Gastroesophageal sphincter (tissue), 3 donors: ENCODE data around the gene RASL10B.

ENCODE experiments used
- POLR2A ChIP-seq, 2 donors: fragments of 450-650 bp; IDR thresholded peaks; one replicate each; pipeline ENCODE4 v1.6.1; 2017; ENCODE audit warnings: antibody characterized with exemption in 2 of 2, mild to moderate bottlenecking in 2 of 2, moderate library complexity in 1 of 2
- POLR2AphosphoS5 ChIP-seq: sonication (generic); formaldehyde crosslinking; IDR thresholded peaks from one replicate; pipeline ENCODE4 v1.6.1; 2017; ENCODE audit warnings: antibody characterized with exemption
- TF ChIP-seq, protein P1 (sequence below), 4 experiments: fragments of 200-600 bp in 2 of 4; fragments of 450-650 bp in 2 of 4; sonication (generic) in 1 of 4; IDR thresholded peaks; one replicate each; pipeline ENCODE4 v1.5.1; 2017 to 2019; ENCODE audit warnings: antibody characterized with exemption in 4 of 4, mild to moderate bottlenecking in 2 of 4, moderate library complexity in 2 of 4

DNA sequence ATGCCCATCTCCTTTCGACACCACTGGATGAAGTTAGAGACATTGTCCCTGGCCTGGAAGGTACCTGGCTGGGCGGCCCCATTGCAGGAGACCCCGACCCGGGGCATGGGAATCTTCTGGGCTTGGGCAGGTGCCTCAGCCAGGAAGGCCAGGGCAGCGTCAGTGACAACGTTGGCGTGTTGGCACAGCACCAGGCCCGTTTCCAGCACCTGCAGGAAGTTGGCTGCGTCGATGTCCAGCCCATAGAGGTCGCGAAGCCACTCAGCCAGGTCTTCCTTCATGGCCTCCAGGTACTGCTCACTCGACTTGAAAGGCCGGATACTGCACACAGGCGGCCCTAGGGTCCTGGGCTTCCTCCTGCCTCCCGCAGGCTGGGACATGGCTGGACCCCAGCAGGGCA lies 21.0 kb downstream of the RASL10B start:
- TF ChIP-seq, protein P1, sequence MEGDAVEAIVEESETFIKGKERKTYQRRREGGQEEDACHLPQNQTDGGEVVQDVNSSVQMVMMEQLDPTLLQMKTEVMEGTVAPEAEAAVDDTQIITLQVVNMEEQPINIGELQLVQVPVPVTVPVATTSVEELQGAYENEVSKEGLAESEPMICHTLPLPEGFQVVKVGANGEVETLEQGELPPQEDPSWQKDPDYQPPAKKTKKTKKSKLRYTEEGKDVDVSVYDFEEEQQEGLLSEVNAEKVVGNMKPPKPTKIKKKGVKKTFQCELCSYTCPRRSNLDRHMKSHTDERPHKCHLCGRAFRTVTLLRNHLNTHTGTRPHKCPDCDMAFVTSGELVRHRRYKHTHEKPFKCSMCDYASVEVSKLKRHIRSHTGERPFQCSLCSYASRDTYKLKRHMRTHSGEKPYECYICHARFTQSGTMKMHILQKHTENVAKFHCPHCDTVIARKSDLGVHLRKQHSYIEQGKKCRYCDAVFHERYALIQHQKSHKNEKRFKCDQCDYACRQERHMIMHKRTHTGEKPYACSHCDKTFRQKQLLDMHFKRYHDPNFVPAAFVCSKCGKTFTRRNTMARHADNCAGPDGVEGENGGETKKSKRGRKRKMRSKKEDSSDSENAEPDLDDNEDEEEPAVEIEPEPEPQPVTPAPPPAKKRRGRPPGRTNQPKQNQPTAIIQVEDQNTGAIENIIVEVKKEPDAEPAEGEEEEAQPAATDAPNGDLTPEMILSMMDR (IDR thresholded peaks at IDR 0.05), result no peak
- TF ChIP-seq POLR2AphosphoS5 (no peak), POLR2A (IDR thresholded peaks at IDR 0.05) (no peak)
